Muscle of leg (tissue), 11 donors: ENCODE data around the gene TENT5C. TPM values are rescaled to one million over a fixed set of nuclear protein-coding genes. Genes with fewer than 3 reads are reported as not detected.

Source experiments
- DNase-seq: peaks from one replicate; pipeline ENCODE4 v3.0.0; 2013
- H3K27ac ChIP-seq: one replicate; pipeline ENCODE4 v1.5.1; 2013; ENCODE audit warnings: mild to moderate bottlenecking, low read length, control low read depth
- H3K27me3 ChIP-seq: one replicate; pipeline ENCODE4 v1.6.1; 2013; ENCODE audit warnings: low read length; ENCODE audit not compliant: control insufficient read depth, insufficient read depth
- H3K36me3 ChIP-seq: one replicate; pipeline ENCODE4 v1.6.1; 2013; ENCODE audit warnings: low read length; ENCODE audit not compliant: control insufficient read depth, insufficient read depth
- H3K4me1 ChIP-seq: one replicate; pipeline ENCODE4 v1.6.1; 2013; ENCODE audit warnings: low read length; ENCODE audit not compliant: control insufficient read depth, insufficient read depth
- H3K4me3 ChIP-seq: one replicate; pipeline ENCODE4 v1.5.1; 2013; ENCODE audit warnings: low read length, control low read depth
- H3K9me3 ChIP-seq: replicated peaks from 2 replicates; pipeline ENCODE4 v1.6.1; 2013; ENCODE audit warnings: low read depth, low read length; ENCODE audit not compliant: control insufficient read depth
- WGBS: methylation state at CpG from one replicate; pipeline ENCODE4 v1.1.5; 2013; ENCODE audit warnings: missing lambda C conversion rate; ENCODE audit not compliant: insufficient coverage; 5-methylcytosine and 5-hydroxymethylcytosine counted together
- polyA plus RNA-seq, 8 donors: library from polyadenylated mRNA; unstranded; fragments of 120-200 nt; gene quantifications; one replicate each; pipeline versions ENCODE4 v1.2.1 to v1.2.3, GENCODE V29; 2013; ENCODE audit warnings: inconsistent platforms in 1 of 8, low replicate concordance in 1 of 8; ENCODE audit not compliant: insufficient read length in 8 of 8, insufficient read depth in 1 of 8
- total RNA-seq: library from RNA; stranded (reverse); fragments of 120-200 nt; gene quantifications from one replicate; pipeline ENCODE4 v1.2.4, GENCODE V29; 2013

The TENT5C gene
- total and polyA plus RNA-seq, 9 donors, result 1.9 to 6.6 (median 3.8) TPM

GRCh38 chr1:117563492-117563875 lies 42.4 kb upstream of the TENT5C start:
- 58% methylated on average over 3 of the region's 4 CpGs for WGBS
- H3K9me3 ChIP-seq, result peaks cover 3% of the 10 kb centered on the region
- DNase-seq, result no peak
- H3K4me3 ChIP-seq, result no peak overlapping the region
- no peaks in the 10 kb centered on the region for H3K27me3 ChIP-seq
- no peaks in the 10 kb centered on the region for H3K4me1 ChIP-seq
- H3K27ac ChIP-seq, result no peak overlapping the region
- H3K36me3 ChIP-seq, result no peaks in the 10 kb centered on the region

GRCh38 chr1:117564227-117565075 lies 41.4 kb upstream of the TENT5C start:
- DNase-seq, result no peak
- H3K9me3 ChIP-seq, result no peaks in the 10 kb centered on the region
- no peaks in the 10 kb centered on the region for H3K27me3 ChIP-seq
- peaks cover under 1% of the 10 kb centered on the region for H3K4me1 ChIP-seq
- no peak overlapping the region for H3K4me3 ChIP-seq
- 76% methylated on average over 4 of the region's 8 CpGs for WGBS
- H3K27ac ChIP-seq, result no peak overlapping the region
- no peaks in the 10 kb centered on the region for H3K36me3 ChIP-seq

- H3K4me1 ChIP-seq, result peaks cover 2% of the 10 kb centered on the region
- no peak overlapping the region for H3K4me3 ChIP-seq
- WGBS, result 80% methylated on average over 3 of the region's 4 CpGs
- no peaks in the 10 kb centered on the region for H3K27me3 ChIP-seq
- no peaks in the 10 kb centered on the region for H3K9me3 ChIP-seq
- DNase-seq, result no peak
- H3K27ac ChIP-seq, result no peak overlapping the region
- no peaks in the 10 kb centered on the region for H3K36me3 ChIP-seq
These were observed 40.7 kb upstream of the TENT5C start for GRCh38 chr1:117565076-117565556.

- Histone ChIP-seq H3K36me3 (no peaks in the 10 kb centered on the region), H3K9me3 (no peaks in the 10 kb centered on the region), H3K27ac (no peak overlapping the region), H3K27me3 (no peaks in the 10 kb centered on the region), H3K4me3 (no peak overlapping the region), H3K4me1 (peaks cover 4% of the 10 kb centered on the region)
- DNase-seq, result no peak
- WGBS, result 81% methylated on average over 7 of the region's 8 CpGs
These were observed 39.9 kb upstream of the TENT5C start for GRCh38 chr1:117565745-117566455.

- H3K9me3 ChIP-seq, result no peaks in the 10 kb centered on the region
These were observed 39.3 kb upstream of the TENT5C start for GRCh38 chr1:117566556-117566955.

GRCh38 chr1:117567435-117567834 lies 38.4 kb upstream of the TENT5C start:
- H3K27me3 ChIP-seq, result no peaks in the 10 kb centered on the region
- no peak overlapping the region for H3K27ac ChIP-seq
- no peak for DNase-seq
- 90% methylated on average over 10 of the region's 10 CpGs for WGBS
- no peaks in the 10 kb centered on the region for H3K36me3 ChIP-seq
- no peaks in the 10 kb centered on the region for H3K9me3 ChIP-seq
- no peak overlapping the region for H3K4me3 ChIP-seq
- H3K4me1 ChIP-seq, result peaks cover 4% of the 10 kb centered on the region

More at GRCh38 chr1:117566556-117566955, 39.3 kb upstream of the TENT5C start:
- Histone ChIP-seq H3K27ac (no peak overlapping the region), H3K36me3 (no peaks in the 10 kb centered on the region), H3K4me1 (peaks cover 4% of the 10 kb centered on the region), H3K4me3 (no peak overlapping the region), H3K27me3 (no peaks in the 10 kb centered on the region)
- WGBS, result 100% methylated on average over 1 of the region's 3 CpGs
- DNase-seq, result no peak

- WGBS, result 57% methylated on average over 2 of the region's 3 CpGs
- H3K27ac ChIP-seq, result no peak overlapping the region
These were observed 37.9 kb upstream of the TENT5C start for GRCh38 chr1:117567976-117568375.

GRCh38 chr1:117568999-117569398 lies 36.8 kb upstream of the TENT5C start:
- H3K27me3 ChIP-seq, result no peaks in the 10 kb centered on the region
- 100% methylated on average over 1 of the region's 6 CpGs for WGBS
- H3K36me3 ChIP-seq, result no peaks in the 10 kb centered on the region
- DNase-seq, result no peak
- no peaks in the 10 kb centered on the region for H3K9me3 ChIP-seq
- no peak overlapping the region for H3K27ac ChIP-seq
- peaks cover 4% of the 10 kb centered on the region for H3K4me1 ChIP-seq
- H3K4me3 ChIP-seq, result no peak overlapping the region

More at GRCh38 chr1:117567976-117568375, 37.9 kb upstream of the TENT5C start:
- DNase-seq, result no peak
- Histone ChIP-seq H3K27me3 (no peaks in the 10 kb centered on the region), H3K4me3 (no peak overlapping the region), H3K9me3 (no peaks in the 10 kb centered on the region), H3K36me3 (no peaks in the 10 kb centered on the region), H3K4me1 (peaks cover 4% of the 10 kb centered on the region)

- Histone ChIP-seq H3K27me3 (no peaks in the 10 kb centered on the region), H3K4me3 (no peak overlapping the region), H3K4me1 (peaks cover 4% of the 10 kb centered on the region), H3K9me3 (no peaks in the 10 kb centered on the region), H3K27ac (peak overlapping the region; percentile 49), H3K36me3 (no peaks in the 10 kb centered on the region)
- WGBS, result no CpG with 5 or more reads among the region's 3 CpGs
- DNase-seq, result peak; percentile 93
These were observed 36.0 kb upstream of the TENT5C start for GRCh38 chr1:117569856-117570255.

GRCh38 chr1:117570988-117571409 lies 34.8 kb upstream of the TENT5C start:
- H3K36me3 ChIP-seq, result no peaks in the 10 kb centered on the region
- no peaks in the 10 kb centered on the region for H3K9me3 ChIP-seq
- no peaks in the 10 kb centered on the region for H3K27me3 ChIP-seq
- peaks cover 4% of the 10 kb centered on the region for H3K4me1 ChIP-seq
- no peak overlapping the region for H3K4me3 ChIP-seq
- no peak for DNase-seq
- H3K27ac ChIP-seq, result no peak overlapping the region
- 73% methylated on average over 7 of the region's 8 CpGs for WGBS
